Stromal cell of bone marrow (primary cell): ENCODE measurements around the gene ZNF280D.
"Not testable (repeated sequence)": the region's sequence is repeated elsewhere in the genome, so short reads cannot be mapped to it uniquely, and the experiment has no call there.

Source experiments
- DNase-seq: peaks from one replicate; pipeline ENCODE4 v3.0.0-alpha.2; 2012; ENCODE audit warnings: low read depth

ZNF280D gene

DNA sequence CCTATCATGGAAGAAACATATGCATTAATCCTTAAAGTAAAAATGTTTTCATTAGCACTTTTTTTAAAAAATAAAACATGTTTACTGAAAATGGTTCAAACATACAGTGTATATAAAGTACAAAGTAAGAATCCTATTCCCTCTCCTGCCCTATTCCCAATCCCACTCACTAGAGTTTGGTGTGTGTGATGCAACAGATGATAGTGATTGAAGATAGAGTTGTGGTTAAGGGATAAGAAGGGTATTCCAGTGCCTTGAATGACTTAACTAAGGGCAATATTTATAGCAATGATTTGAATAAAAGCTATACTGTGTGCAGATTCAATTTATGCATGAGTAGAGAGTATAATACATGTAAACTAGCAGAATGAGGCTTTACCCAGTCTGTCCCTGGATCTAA, 18.1 kb downstream of the ZNF280D start:
- DNase-seq, result no peak

DNA sequence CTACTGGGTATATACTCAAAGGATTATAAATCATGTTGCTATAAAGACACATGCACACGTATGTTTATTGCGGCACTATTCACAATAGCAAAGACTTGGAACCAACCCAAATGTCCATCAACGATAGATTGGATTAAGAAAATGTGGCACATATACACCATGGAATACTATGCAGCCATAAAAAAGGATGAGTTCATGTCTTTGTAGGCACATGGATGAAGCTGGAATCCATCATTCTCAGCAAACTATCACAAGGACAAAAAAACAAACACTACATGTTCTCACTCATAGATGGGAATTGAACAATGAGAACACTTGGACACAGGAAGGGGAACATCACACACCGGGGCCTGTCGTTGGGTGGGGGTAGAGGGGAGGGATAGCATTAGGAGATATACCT, 23.8 kb downstream of the ZNF280D start:
- DNase-seq, result not testable (repeated sequence)

DNA sequence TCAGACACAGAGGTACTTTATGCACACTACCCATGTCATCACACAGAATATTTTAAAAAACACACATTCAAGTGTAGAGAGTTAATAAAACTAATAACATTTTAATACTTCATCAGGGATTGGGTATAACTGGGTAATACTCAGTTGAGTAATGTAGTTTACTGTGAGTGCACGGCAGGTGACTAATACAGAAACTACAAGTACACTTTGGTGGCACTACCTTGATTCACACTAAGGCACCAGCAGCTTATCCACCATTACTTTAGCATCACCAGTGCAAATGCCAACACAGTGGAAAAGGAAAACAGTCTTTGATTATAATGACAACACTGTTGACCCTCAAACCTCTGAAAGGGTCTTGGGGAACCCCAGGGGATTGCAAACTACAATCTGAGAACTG, 33.6 kb downstream of the ZNF280D start:
- DNase-seq, result no peak

DNA sequence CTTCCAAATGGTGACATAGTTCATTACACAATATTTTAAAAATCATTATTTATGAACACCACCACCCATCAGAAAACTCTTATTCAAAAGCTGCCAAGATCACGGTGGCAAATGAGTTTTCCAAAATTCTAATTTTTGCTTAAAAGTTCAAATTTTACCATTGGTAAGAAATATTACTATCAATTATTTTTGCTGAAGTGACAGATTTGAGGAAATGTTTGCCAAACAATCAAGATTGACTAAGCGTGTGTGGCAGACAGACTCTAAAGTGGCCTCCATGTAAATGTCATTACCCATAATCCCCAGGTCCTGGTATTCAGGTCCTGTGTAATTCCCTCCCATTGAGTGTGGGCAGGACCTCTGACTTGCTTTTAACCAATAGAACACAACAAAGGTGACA, 35.0 kb downstream of the ZNF280D start:
- DNase-seq, result no peak

DNA sequence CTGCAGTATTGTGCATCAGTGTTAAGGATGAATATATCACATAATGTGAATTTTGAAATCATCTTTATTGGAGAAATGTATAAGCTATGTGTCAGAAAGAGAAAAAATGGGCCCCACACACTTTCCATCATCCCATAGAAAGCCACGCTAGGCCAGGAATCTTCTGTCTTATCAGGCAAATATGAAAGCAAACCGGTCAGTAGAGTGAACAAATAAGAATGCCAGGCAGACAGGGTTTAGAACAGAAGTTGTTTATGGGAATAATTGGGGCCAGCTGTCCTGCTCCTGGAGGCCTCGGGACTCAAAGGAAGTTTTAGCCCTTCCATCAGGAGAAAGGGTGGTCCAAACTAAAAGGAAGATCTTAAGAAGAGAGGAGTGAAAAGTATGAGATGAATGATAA, 39.5 kb downstream of the ZNF280D start:
- DNase-seq, result no peak

DNA sequence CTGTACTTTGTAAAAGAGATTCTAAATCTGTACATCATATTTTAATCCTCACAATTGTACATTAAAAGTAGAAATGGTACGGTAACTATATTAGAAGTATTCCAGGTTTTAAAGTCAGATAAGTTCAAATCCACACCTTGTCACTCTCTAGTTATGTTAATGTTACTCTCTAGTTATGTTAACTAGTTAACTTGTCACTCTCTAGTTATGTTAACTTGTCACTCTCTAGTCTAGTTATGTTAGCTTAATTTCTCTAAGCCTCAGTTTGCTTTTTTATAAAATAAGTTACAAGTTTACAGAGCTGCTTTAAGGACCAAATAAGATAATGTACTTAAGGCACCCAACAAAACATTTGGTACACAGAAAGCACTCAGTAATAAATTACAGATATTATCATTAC, 42.6 kb downstream of the ZNF280D start:
- no peak for DNase-seq

DNA sequence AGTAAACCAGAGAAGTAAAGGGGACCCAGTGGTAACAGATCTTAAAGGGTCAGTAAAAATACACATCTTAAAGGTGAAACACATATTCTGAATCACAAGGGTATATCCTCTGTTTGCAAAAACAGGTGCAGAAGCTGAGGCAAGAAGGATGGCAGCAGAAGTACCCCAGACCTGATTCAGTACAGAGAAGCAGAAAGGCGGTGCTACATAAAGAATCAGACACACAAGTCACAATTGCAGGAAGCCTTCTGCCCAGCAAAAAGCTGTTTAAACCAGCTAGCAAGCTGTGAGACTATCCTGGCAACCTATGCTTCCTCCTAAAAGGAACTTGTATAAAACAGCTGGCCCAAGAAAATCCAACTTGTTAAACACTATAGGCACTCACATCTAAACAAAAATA, 49.4 kb downstream of the ZNF280D start:
- no peak for DNase-seq

DNA sequence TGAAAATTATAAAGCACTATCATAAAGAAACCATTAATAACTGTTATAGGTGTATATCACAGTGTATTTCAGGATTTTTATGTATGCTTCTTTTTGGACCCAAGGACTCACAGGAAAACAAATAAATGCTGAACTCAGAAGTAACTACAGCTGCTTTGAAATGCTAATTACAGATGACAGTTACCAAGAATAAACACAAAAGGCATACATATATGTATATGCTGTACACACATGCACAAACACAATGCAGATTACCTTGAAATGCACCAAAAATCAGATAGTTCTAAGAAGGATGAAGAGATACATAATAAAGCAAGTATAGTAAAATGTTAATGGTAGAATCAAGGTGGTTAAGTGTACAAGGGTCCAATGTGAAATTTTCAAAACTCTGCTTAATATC, 52.2 kb downstream of the ZNF280D start:
- no peak for DNase-seq

DNA sequence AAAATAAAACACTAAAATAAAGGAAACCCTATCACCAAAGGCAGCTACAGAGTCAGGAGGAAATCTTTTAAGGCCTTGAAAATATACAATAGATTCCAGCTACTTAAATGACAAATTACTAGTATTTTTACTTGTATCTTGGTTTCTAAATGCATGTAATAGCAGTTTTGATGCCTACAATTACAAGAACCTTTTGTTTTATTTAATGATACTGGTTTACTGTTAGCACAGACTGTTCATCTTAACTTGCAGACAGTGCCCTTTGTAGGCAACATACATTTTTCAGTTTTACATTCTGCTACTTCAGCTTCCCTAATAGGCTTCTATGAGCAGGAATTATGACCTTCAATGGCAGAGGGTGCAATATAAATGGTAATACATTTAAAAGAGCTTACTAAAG, 54.1 kb downstream of the ZNF280D start:
- DNase-seq, result no peak

DNA sequence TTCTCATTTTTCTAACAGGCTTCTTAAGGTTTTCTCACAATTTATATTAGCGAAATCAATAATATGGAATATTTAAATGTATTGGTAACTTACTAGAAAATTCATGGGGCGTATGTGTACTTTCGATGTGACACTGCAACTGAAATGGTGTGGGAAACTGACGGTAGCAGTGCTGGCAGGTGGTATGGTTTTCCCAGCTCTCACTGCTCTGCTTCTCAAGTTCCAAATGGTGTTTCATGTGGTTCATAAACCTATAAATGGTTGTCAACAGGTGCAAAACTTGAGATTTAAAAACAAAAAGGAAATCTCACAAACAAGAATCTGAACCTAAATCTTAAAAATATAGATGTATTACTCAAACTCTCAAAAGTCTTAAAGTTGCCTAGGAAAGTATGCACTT, 54.7 kb downstream of the ZNF280D start:
- DNase-seq, result no peak

DNA sequence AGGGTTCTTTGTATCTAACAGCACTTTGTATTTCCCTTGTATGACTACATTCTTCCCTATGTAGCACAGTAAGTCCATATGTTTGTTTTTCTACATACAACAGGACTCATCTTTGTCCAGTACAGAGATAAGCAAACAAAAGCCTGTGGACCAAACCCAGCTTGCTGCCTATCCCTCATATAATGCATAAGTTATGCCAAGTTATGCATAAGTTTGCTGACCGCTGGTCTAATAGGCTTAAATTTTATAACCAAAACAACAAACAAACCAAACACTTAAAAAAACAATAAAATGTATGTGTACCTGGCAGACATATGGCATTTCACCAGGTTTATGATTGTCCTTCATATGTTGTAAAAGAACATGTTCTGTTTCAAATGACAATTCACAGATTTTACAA, 56.0 kb downstream of the ZNF280D start:
- no peak for DNase-seq

DNA sequence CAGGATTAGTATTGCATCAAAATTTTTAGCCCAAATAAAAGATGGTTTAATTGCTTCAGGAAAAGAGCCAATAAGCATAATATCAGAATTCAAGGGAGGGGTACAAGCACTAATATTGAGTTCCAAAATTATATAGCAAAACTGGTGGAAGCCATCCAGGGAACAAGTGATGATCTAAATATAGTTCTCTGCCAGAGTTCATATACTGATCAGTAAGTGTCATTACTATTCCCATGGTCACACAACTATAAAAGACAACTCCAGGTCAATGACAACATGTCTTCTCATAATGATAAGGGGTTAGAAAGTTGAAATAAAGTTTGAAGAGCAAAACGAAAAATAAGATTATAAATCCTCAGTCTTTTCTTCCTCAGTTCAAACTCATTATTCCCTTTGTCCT, 57.4 kb downstream of the ZNF280D start:
- DNase-seq, result no peak

DNA sequence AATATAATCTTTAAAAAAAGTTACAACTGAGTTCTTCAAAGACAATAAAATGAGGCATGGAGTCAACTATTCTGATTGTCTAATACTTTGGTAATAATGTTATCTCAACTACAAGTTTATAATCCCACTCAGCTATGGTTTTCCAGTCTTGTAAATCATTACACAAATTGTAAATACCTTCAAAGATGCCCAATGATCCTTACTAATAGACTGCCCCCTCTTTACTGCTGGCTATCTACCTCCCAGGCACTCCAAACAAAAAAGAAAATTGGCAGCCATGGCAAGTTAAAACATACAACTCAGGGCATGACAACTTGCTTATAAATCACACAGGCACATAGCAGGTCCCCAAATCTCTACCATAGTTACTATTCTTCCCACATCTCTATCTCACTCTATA, 58.5 kb downstream of the ZNF280D start:
- no peak for DNase-seq

DNA sequence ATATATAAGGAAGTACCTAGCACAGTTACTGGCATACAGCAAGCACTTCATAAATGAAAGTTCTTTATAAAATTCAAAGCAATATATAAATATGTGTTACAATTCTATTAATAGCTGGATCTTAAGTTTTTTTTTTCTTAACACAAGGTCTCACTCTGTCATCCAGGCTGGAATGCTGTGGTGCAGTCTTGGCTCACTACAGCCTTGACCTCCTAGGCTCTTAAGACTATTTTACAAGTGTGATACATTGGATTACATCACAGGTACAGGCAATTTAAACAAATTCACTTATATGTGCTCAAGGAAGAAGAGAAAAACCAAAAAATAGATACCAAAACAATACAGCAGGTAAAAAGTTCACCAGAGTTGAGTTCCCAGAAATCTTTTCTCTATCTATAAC, 60.6 kb downstream of the ZNF280D start:
- peak; percentile 6 for DNase-seq

DNA sequence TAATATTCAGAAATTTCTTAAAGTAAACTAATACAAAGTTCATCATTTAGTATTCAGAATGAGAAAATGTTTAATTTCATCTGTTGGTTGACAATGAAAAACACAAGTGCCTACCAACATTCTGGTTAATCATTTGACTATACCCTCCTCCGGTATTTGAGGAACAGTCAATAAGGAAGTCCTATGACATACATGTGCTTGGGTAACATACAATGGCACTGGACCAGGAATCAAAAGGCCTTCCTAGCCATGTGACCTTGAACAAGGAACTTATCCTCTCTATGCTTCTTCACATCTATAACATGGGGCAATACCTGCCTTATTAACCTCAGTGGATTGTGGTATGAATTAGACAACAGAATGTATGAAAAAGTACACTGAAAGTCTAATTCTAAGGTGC, 65.8 kb downstream of the ZNF280D start:
- DNase-seq, result no peak

DNA sequence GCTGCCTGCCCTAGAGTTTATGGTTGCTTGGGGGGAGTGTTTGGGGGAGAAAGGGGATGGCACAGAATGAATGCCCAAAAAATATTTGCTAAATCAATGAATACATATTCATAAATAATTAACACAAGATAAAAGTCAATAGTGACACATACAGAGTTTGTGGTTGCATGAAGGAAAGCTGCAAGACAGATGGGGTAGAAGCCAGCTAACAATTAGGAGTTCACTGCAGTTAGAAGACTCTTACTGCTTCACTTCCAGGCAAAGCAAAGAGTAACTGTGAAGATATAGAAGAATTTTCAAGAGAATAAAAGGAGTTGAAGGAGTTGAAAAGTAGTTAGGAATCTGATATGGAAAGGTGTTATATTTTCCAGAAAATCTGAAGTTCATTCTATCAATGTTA, 72.4 kb downstream of the ZNF280D start:
- no peak for DNase-seq

DNA sequence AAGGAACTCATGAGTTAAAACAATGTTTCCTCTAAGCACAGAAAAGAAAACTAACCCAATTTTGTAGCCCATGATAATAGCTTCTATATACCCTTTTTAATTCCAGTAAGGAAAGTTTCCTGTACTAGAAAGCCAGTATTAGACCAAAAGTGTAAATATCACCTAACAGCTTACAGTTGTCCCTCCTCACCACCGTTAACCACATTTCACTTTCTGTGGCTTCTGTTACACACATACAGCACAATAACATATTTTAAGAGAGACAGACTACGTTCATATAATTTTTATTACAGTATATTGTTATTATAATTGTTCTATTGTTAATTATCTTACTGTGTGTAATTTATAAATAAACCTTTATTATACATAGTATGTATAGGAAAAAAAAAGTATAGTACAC, 74.1 kb downstream of the ZNF280D start:
- DNase-seq, result no peak

DNA sequence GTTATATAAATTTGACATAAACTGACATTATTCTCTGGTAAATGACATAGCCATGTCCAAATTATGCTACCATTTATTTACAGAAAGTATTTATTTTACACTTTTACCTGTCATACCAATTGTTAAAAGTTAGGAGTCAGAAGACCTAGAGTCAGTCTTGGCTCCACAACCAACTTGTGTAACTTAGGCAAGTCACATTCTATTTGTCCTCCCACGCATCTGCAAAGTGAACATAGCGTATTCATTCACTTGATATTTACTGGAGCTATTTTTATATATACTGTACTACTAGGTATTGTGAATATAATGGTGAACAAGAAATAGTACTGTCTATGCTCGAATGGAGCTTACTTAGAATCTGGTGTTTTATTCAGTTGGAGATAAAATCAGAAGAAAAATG, 78.7 kb downstream of the ZNF280D start:
- no peak for DNase-seq

DNA sequence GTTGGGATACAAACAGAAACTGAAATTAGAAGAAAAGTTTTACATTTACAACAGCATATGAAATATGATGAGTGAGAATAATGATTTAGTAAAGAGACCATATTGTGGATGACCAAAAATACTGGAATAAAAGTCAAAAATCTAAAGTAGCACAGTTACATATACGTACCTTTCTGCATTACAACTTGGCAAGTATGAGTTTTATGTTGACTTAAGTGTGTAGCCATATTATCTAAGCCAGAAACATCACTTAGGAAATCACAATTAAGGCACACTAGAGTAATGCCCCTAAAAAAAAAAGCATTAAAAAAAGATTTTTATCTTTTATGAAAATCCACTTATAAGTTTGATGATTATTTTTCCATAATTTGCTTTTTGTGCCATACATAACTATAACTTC, 79.1 kb downstream of the ZNF280D start:
- DNase-seq, result no peak

DNA sequence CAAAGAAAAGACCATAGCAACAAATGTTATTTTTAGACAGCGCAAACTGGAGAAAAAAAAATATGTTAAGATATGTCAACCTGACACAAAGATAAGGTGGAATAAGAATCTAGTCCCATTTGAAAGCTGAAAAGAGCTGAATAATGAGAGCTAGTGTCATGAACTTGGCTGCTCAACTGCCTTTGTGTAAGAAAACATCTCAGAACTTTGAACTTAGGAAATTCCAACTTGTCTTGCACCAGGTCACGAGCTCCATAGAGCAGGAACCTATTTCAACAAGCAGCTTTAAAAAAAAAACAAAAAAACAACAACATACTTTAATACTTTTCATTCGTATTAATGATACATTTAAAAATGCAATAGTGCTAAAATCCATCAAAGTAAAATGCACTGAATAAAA, 79.5 kb downstream of the ZNF280D start:
- DNase-seq, result no peak

DNA sequence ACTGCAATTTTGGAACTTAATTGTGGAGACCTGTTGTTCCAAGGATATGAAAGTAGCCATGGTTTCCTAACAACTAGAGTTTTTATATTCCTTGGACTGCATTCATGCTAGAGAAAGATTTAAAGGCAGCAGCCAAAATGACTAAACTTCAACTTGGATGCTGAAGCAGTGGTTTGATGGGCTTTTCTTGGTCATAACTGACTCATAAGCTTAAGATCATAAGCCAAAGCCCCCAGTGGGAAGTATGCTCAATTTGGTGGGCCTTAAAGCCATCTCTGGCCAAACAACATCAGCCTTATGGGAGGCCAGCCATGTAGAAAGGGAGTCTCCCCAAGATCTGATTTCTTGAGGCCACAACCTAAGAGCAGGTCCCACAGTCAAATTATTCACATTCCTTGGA, 80.2 kb downstream of the ZNF280D start:
- DNase-seq, result peak; percentile 61

DNA sequence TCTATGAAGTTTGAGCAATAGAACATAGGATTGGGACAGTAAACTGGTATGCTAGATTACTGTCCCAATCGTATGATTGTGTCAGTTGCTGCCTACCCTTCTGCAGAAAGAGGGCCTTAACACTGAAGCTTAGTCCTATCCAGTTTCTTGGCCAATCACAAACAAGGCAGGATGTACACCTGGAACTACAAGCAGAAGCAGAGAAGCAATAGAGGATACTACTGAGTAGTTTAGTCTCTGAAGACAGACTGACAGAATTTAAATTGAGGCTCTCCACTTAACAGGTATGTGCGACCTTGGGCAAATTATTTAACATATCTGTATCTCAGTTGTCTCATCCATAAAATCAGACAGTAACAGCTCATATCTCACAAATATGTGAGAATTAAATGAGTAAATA, 85.0 kb downstream of the ZNF280D start:
- DNase-seq, result no peak

DNA sequence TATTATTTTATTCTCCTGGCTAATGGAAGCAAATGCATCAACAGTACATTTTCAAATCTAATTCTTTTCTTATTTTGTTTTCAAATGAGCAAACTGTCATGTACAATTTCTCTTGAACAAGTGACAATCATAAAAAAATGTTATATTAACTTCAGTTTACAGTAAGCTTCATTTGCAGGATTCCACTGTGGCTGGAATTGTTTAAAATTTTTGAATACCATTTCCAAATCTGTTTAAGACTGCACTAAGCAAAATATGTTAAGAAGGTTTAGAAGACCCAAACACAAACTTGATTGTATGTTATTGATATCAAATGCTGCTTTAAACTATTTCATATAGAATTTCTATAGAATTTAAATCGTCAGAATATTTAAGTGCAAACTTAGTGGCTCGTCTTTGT, 92.8 kb downstream of the ZNF280D start:
- DNase-seq, result no peak

DNA sequence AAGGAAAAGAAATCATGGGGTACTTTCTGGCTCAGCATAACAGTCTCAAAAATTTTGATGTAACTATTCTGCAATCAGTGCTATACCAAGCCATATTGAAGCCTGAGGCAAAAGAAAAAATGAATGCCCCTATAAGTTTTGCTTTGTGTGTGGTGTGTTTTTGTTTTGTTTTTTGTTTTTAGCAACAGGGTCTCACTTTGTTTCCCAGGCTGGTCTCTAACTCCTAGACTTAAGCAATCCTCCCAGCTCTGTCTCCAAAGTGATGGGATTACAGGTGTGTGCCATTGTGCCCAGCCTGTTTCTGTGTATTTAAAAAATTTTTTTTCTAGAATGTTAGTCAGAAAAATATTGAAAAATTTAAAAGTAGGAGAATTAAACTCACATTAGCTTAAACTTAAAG, 93.2 kb downstream of the ZNF280D start:
- DNase-seq, result no peak

DNA sequence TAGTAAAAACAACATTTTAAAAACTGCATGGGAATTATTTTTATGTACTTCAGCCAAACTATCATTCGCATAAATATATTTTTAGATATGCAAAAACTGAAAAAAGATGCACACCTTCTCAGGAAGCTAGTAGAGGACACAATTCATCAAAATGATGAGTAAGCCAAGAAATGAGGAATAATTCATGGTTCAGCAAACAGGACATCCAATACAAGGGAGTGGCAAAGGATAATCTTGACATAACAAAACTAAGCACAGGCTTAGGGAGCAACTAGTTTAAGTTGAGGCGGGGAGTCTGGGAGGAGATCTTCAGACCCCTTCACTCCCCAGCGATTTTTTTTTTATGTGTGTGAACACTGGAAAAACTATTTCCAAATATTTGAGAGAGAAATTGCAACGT, 93.7 kb downstream of the ZNF280D start:
- DNase-seq, result no peak
